ENCODE measurements around the gene PCCA. TPM values are rescaled to one million over a fixed set of nuclear protein-coding genes. Genes with fewer than 3 reads are reported as not detected.

PCCA gene
- total RNA-seq, 2 donors from 2014 or later, result 52.7 to 66.4 TPM

DNA sequence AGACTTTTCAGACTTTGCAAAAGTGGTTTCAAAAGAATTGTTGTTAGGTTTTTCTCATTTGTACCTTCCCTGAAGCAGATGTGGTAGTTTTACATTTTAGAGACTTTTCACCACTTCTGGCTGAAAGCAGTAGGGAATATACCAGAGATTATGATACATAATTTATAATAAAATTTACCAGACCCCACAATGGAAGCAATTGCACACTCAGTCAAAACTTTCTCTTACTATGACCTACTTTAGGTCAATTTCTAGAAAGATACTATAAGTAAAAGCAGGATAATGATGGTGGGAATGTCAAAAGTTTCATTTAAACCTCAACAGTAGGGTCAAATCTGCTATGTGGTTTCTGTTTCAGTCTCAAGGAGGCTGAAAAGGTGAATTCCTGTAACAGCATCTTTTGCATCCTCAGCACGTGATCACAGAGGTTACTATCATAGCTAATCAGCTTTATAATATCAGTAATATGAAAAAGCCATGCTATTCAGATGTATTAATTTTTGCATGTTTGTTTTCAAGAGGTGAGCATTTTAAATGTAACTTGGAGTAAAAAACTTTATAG is 26.9 kb downstream of the PCCA start:
- TF ChIP-seq POLR2AphosphoS5 (IDR thresholded peaks at IDR 0.05), result no peak
- TF ChIP-seq, protein P1, sequence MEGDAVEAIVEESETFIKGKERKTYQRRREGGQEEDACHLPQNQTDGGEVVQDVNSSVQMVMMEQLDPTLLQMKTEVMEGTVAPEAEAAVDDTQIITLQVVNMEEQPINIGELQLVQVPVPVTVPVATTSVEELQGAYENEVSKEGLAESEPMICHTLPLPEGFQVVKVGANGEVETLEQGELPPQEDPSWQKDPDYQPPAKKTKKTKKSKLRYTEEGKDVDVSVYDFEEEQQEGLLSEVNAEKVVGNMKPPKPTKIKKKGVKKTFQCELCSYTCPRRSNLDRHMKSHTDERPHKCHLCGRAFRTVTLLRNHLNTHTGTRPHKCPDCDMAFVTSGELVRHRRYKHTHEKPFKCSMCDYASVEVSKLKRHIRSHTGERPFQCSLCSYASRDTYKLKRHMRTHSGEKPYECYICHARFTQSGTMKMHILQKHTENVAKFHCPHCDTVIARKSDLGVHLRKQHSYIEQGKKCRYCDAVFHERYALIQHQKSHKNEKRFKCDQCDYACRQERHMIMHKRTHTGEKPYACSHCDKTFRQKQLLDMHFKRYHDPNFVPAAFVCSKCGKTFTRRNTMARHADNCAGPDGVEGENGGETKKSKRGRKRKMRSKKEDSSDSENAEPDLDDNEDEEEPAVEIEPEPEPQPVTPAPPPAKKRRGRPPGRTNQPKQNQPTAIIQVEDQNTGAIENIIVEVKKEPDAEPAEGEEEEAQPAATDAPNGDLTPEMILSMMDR (IDR thresholded peaks at IDR 0.05), result no peak
- no peak for TF ChIP-seq POLR2A (IDR thresholded peaks at IDR 0.05)
- H3K36me3 ChIP-seq, result no peaks in the 10 kb centered on the region
- WGBS, result 91% methylated on average over 1 of the region's 1 CpG
- no peak overlapping the region for H3K4me3 ChIP-seq
- H3K27me3 ChIP-seq (replicated peaks; ENCODE audit: insufficient read depth), result no peaks in the 10 kb centered on the region
- no peaks in the 10 kb centered on the region for H3K4me1 ChIP-seq (replicated peaks)
- H3K27ac ChIP-seq, result no peak overlapping the region
- intact Hi-C loops (cut with DNase I), result no loop called here
- H3K9me3 ChIP-seq, result no peaks in the 10 kb centered on the region
- DNase-seq (ENCODE audit: low spot score), result no peak

DNA sequence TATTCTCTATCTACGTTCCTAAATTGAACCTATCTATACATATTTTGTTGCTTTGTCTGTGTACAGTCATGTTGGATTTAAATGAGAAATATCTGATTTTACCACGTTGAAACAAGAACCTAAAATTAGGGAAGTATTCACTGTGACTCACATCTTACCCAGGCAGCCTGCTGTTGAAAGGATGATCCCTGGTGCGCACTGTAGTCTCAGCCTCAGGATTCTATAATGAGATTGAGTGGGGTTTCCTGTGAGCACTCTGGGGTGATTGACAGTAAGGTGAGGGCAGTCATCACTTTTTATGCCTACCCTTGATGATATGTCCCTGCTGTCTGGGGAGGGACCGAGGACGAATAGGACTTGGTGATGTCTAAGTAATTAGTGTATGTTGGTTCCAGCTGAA is 35.4 kb downstream of the PCCA start:
- Histone ChIP-seq H3K4me1 (replicated peaks) (no peaks in the 10 kb centered on the region), H3K4me3 (no peak overlapping the region), H3K27ac (no peak overlapping the region), H3K9me3 (no peaks in the 10 kb centered on the region), H3K36me3 (no peaks in the 10 kb centered on the region), H3K27me3 (replicated peaks; ENCODE audit: insufficient read depth) (no peaks in the 10 kb centered on the region)
- intact Hi-C loops (cut with DNase I), result no loop called here
- TF ChIP-seq POLR2AphosphoS5 (IDR thresholded peaks at IDR 0.05), result no peak
- no peak for TF ChIP-seq POLR2A (IDR thresholded peaks at IDR 0.05)
- TF ChIP-seq, protein P1 (IDR thresholded peaks at IDR 0.05), result no peak
- WGBS, result 91% methylated on average over 5 of the region's 5 CpGs
- no peak for DNase-seq (ENCODE audit: low spot score)

DNA sequence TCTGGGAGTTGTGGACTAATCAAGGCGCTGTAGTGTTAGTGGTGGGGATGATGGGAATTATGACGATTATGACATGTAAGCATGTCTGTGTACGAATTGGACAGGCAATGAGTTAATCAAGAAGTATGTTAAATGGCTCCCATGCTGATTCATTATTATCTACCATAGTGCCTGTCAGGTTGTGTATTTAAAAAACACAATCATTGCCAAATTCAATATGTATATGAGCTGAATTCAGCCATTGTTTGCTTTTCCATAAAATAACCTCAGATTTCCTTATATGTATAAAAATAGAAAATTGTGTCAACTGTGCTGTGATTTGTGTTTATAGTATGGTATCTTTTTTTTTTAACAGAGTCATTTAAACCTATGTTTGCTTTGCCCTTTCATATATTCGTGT is 37.1 kb downstream of the PCCA start:
- WGBS, result 81% methylated on average over 4 of the region's 4 CpGs
- H3K27me3 ChIP-seq (replicated peaks; ENCODE audit: insufficient read depth), result no peaks in the 10 kb centered on the region
- intact Hi-C loops (cut with DNase I), result no loop called here
- H3K27ac ChIP-seq, result no peak overlapping the region
- H3K4me3 ChIP-seq, result no peak overlapping the region
- TF ChIP-seq, protein P1 (IDR thresholded peaks at IDR 0.05), result no peak
- TF ChIP-seq POLR2A (IDR thresholded peaks at IDR 0.05) (no peak), POLR2AphosphoS5 (IDR thresholded peaks at IDR 0.05) (no peak)
- no peaks in the 10 kb centered on the region for H3K9me3 ChIP-seq
- H3K36me3 ChIP-seq, result no peaks in the 10 kb centered on the region
- H3K4me1 ChIP-seq (replicated peaks), result no peaks in the 10 kb centered on the region
- DNase-seq (ENCODE audit: low spot score), result no peak

DNA sequence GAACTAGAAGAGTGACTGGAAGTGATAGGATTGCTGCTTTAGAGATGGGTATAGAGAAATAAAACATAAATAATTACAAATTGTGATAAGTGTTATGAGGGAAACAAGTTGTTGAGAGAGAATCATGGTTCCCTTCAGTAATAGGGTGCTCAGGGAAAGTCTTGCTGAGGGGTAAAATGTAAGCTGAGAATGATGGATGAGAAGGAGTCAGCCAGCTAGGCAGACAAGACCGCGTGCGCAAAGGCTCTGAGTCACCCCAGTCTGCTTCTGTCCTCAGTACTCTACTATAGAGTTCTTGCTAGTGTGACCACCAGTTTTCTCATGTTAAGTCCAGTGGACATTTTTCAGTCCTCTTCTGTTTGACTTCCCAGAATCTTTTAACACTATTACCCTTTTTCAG is 39.5 kb downstream of the PCCA start:
- no peak overlapping the region for H3K4me3 ChIP-seq
- no peaks in the 10 kb centered on the region for H3K9me3 ChIP-seq
- H3K27ac ChIP-seq, result no peak overlapping the region
- DNase-seq (ENCODE audit: low spot score), result no peak
- no peaks in the 10 kb centered on the region for H3K27me3 ChIP-seq (replicated peaks; ENCODE audit: insufficient read depth)
- intact Hi-C loops (cut with DNase I), result no loop called here
- WGBS, result 90% methylated on average over 3 of the region's 3 CpGs
- no peaks in the 10 kb centered on the region for H3K4me1 ChIP-seq (replicated peaks)
- H3K36me3 ChIP-seq, result no peaks in the 10 kb centered on the region
- no peak for TF ChIP-seq POLR2AphosphoS5 (IDR thresholded peaks at IDR 0.05)
- TF ChIP-seq, protein P1 (IDR thresholded peaks at IDR 0.05), result no peak
- TF ChIP-seq POLR2A (IDR thresholded peaks at IDR 0.05), result no peak

DNA sequence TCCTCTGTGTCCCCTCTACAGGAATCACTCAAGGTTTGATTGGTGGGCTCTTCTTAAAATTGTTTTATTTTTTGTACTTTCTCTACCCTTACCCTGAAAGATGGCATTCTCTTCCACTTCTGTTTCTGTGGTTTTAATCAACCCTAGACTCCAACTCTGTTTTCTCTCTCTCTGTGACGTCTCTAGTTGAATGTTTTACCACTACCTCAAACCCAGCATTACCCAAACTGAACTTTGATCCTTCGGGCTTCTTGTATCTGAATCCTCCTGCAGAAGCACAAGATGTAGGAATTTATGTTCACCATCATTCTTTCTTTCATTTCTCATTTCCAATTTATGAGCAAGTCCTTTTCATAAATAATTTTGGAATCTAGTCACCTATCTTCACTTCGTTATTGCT is 39.9 kb downstream of the PCCA start:
- TF ChIP-seq, protein P1 (IDR thresholded peaks at IDR 0.05), result no peak
- TF ChIP-seq POLR2AphosphoS5 (IDR thresholded peaks at IDR 0.05) (no peak), POLR2A (IDR thresholded peaks at IDR 0.05) (no peak)
- DNase-seq (ENCODE audit: low spot score), result no peak
- intact Hi-C loops (cut with DNase I), result no loop called here
- no peak overlapping the region for H3K4me3 ChIP-seq
- WGBS, result 94% methylated on average over 3 of the region's 3 CpGs
- H3K27me3 ChIP-seq (replicated peaks; ENCODE audit: insufficient read depth), result no peaks in the 10 kb centered on the region
- H3K27ac ChIP-seq, result no peak overlapping the region
- no peaks in the 10 kb centered on the region for H3K4me1 ChIP-seq (replicated peaks)
- no peaks in the 10 kb centered on the region for H3K36me3 ChIP-seq
- no peaks in the 10 kb centered on the region for H3K9me3 ChIP-seq

Data from prostate gland (tissue), 2 donors.